Measurements from ENCODE around the gene PLEKHA6. TPM values are rescaled to one million over a fixed set of nuclear protein-coding genes. Genes with fewer than 3 reads are reported as not detected.

The PLEKHA6 gene
- total and polyA plus RNA-seq, 2 experiments from 2014 or later, result 2.8 to 6.2 TPM

GRCh38 chr1:204211046-204211445 lies 148.7 kb downstream of the PLEKHA6 start (continued):
- TF ChIP-seq JUNB (IDR thresholded peaks at IDR 0.05; ENCODE audit: unreplicated experiment) (no peak), EZH2phosphoT487 (IDR thresholded peaks at IDR 0.05; ENCODE audit: unreplicated experiment) (no peak), STAT1 (IDR thresholded peaks at IDR 0.05; ENCODE audit: unreplicated experiment) (no peak)

GRCh38 chr1:204207136-204207616 lies 152.6 kb downstream of the PLEKHA6 start:
- Histone ChIP-seq H3K36me3 (ENCODE audit: insufficient read depth) (no peaks in the 10 kb centered on the region), H2AFZ (no peak overlapping the region), H3K4me3 (no peak overlapping the region), H3K4me1 (ENCODE audit: insufficient read depth) (no peaks in the 10 kb centered on the region), H3K27ac (ENCODE audit: low read depth) (no peak overlapping the region), H3K79me2 (replicated peaks; ENCODE audit: insufficient read depth) (no peaks in the 10 kb centered on the region), H3K9me2 (ENCODE audit: insufficient read depth) (no peaks in the 10 kb centered on the region), H4K20me1 (replicated peaks; ENCODE audit: insufficient read depth) (no peaks in the 10 kb centered on the region; the same call in none of the 2 replicates), H3K27me3 (ENCODE audit: insufficient read depth) (no peaks in the 10 kb centered on the region), H3K4me2 (no peak overlapping the region), H3F3A (replicated peaks; ENCODE audit: low read depth) (peaks cover 5% of the 10 kb centered on the region; the same call in 1 of the 2 replicates)
- TF ChIP-seq NANOG (IDR thresholded peaks at IDR 0.05; ENCODE audit: borderline replicate concordance) (no peak), ZNF331 (CRISPR knock-in tag; IDR thresholded peaks at IDR 0.05; ENCODE audit: low read depth) (no peak), REST (IDR thresholded peaks at IDR 0.05; ENCODE audit: unreplicated experiment) (no peak), ZNF462 (CRISPR knock-in tag; IDR thresholded peaks at IDR 0.05) (peak; percentile 80), EZH2 (IDR thresholded peaks at IDR 0.05; ENCODE audit: low read depth, unreplicated experiment) (no peak), ETS1 (IDR thresholded peaks at IDR 0.05) (no peak), ZNF114 (CRISPR knock-in tag; IDR thresholded peaks at IDR 0.05) (no peak), EZH2phosphoT487 (IDR thresholded peaks at IDR 0.05; ENCODE audit: unreplicated experiment) (no peak), CREB1 (CRISPR knock-in tag; IDR thresholded peaks at IDR 0.05; ENCODE audit: low read depth) (peak; percentile 42; the same call in 1 of the 2 replicates), STAT1 (IDR thresholded peaks at IDR 0.05; ENCODE audit: unreplicated experiment) (no peak), JUNB (IDR thresholded peaks at IDR 0.05; ENCODE audit: unreplicated experiment) (no peak), CTCF (conservative IDR thresholded peaks at IDR 0.05; ENCODE audit: low read depth in 2 of 2) (peak; percentile 87 to 96)
- no peak overlapping the region for H3K27ac Mint-ChIP-seq
- peaks cover 2% of the 10 kb centered on the region for H3K27me3 Mint-ChIP-seq (ENCODE audit: insufficient read depth, low read depth, poor library complexity)
- peak; percentile 99 for ATAC-seq
- no peaks in the 10 kb centered on the region for H3K9me3 Mint-ChIP-seq
- H3K4me1 Mint-ChIP-seq, result peaks cover 3% of the 10 kb centered on the region; the same call in 2 of the 3 replicates
- no peaks in the 10 kb centered on the region for H3K36me3 Mint-ChIP-seq (ENCODE audit: low read depth)
- no peak overlapping the region for H3K4me3 Mint-ChIP-seq
- DNase-seq (ENCODE audit: low spot score), result peak; percentile 90

All from GM23338 (cell line).